ENCODE data around the gene LIME1. TPM values are rescaled to one million over a fixed set of nuclear protein-coding genes. Genes with fewer than 3 reads are reported as not detected.

The LIME1 gene
- polyA plus RNA-seq, 1 experiment, result 1.5 TPM

GRCh38 chr20:63703976-63704748 lies 32.3 kb upstream of the LIME1 start:
- DNase-seq (ENCODE audit: low read depth, low spot score), result no peak
- TF ChIP-seq CTCF (IDR thresholded peaks at IDR 0.05; ENCODE audit: low read depth, low read length), result no peak

GRCh38 chr20:63704749-63705117 lies 31.7 kb upstream of the LIME1 start:
- POLR2A ChIA-PET, result no interaction called here
- CTCF ChIA-PET, result no interaction called here
- TF ChIP-seq CTCF (IDR thresholded peaks at IDR 0.05; ENCODE audit: low read depth, low read length), result no peak

More at GRCh38 chr20:63703976-63704748, 32.3 kb upstream of the LIME1 start:
- ChIA-PET CTCF (no interaction called here), POLR2A (no interaction called here)
- H3K4me3 ChIP-seq (ENCODE audit: low read depth, low read length), result no peak overlapping the region
- H3K9me3 ChIP-seq (ENCODE audit: control insufficient read depth, insufficient read depth, low read length), result no peaks in the 10 kb centered on the region; the same call in 1 of the 2 replicates
- H3K27ac ChIP-seq (ENCODE audit: low read depth, low read length), result no peak overlapping the region
- no peaks in the 10 kb centered on the region for H3K27me3 ChIP-seq (ENCODE audit: control insufficient read depth, insufficient read depth, low read length)

GRCh38 chr20:63705232-63706026 lies 31.0 kb upstream of the LIME1 start:
- H3K27me3 ChIP-seq (ENCODE audit: control insufficient read depth, insufficient read depth, low read length), result no peaks in the 10 kb centered on the region
- no peak for DNase-seq (ENCODE audit: low read depth, low spot score)
- H3K9me3 ChIP-seq (ENCODE audit: control insufficient read depth, insufficient read depth, low read length), result no peaks in the 10 kb centered on the region; the same call in 1 of the 2 replicates
- no peak overlapping the region for H3K27ac ChIP-seq (ENCODE audit: low read depth, low read length)
- POLR2A ChIA-PET, result no interaction called here
- no peak for TF ChIP-seq CTCF (IDR thresholded peaks at IDR 0.05; ENCODE audit: low read depth, low read length)
- no peak overlapping the region for H3K4me3 ChIP-seq (ENCODE audit: low read depth, low read length)
- CTCF ChIA-PET, result no interaction called here

More at GRCh38 chr20:63704749-63705117, 31.7 kb upstream of the LIME1 start:
- Histone ChIP-seq H3K9me3 (ENCODE audit: control insufficient read depth, insufficient read depth, low read length) (no peaks in the 10 kb centered on the region; the same call in 1 of the 2 replicates), H3K4me3 (ENCODE audit: low read depth, low read length) (no peak overlapping the region), H3K27ac (ENCODE audit: low read depth, low read length) (no peak overlapping the region), H3K27me3 (ENCODE audit: control insufficient read depth, insufficient read depth, low read length) (no peaks in the 10 kb centered on the region)
- no peak for DNase-seq (ENCODE audit: low read depth, low spot score)

GRCh38 chr20:63706027-63706695 lies 30.3 kb upstream of the LIME1 start:
- CTCF ChIA-PET, result no interaction called here
- POLR2A ChIA-PET, result no interaction called here
- Histone ChIP-seq H3K9me3 (ENCODE audit: control insufficient read depth, insufficient read depth, low read length) (peaks cover under 1% of the 10 kb centered on the region; the same call in 1 of the 2 replicates), H3K27ac (ENCODE audit: low read depth, low read length) (no peak overlapping the region), H3K4me3 (ENCODE audit: low read depth, low read length) (peak overlapping the region; percentile 81), H3K27me3 (ENCODE audit: control insufficient read depth, insufficient read depth, low read length) (no peaks in the 10 kb centered on the region)
- DNase-seq (ENCODE audit: low read depth, low spot score), result no peak
- no peak for TF ChIP-seq CTCF (IDR thresholded peaks at IDR 0.05; ENCODE audit: low read depth, low read length)

Measured in AG04450 (cell line).